22Rv1 (cell line): ENCODE data around the gene SHTN1.

Source experiments
- CTCF ChIP-seq: fragments of 450-650 bp; IDR thresholded peaks from 2 replicates; pipeline ENCODE4 v1.5.1; 2017; ENCODE audit warnings: mild to moderate bottlenecking
- ZFX ChIP-seq: fragments of 450-650 bp; IDR thresholded peaks from 2 replicates; pipeline ENCODE4 v1.6.1; 2017; ENCODE audit warnings: antibody characterized with exemption, borderline replicate concordance

DNA sequence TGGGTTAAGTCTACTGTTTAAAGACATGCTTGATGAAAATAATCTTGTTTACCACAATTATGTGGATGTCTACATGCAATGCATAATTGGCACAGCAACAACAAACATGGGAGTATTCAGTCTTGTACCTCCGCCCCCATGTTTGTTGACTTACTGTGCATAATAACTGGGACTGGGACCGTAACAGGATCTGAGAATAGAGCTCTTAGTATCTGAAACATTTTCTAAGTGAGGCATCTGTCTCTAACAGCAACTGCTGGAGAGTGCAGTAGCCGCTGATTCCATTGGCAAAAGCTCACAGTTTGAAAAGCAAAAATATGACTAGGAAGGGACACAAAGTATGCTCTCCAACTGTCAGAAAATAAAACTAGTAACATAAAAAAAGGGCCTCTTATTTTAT is 94.1 kb downstream of the SHTN1 start:
- TF ChIP-seq CTCF: no peak
- TF ChIP-seq ZFX: no peak
